Measurements from ENCODE around the gene LRRTM4.

Gene LRRTM4

DNA sequence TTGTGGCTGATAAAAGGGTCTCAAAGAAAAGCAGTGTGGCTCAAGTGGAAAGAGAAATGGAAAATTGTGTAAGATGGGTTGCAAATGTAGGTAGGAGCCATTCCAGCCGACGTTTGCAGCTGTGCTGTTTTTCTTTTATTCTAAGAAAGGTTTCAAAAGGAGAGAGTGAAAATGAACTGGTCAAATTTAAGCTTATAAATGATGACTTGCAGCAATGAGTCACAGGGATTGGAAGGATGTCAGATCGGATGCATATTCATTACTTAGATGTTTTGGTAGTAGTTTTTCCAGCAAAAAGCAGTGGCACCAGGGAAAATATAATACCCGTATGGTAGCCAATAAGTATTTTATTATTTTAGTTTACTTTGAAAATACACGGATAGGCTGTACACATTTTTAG lies 79.1 kb downstream of the LRRTM4 start:
- H3K4me3 ChIP-seq (ENCODE audit: low read length), result no peak overlapping the region
- no peak for DNase-seq (ENCODE audit: low read depth)
- TF ChIP-seq, protein P1, sequence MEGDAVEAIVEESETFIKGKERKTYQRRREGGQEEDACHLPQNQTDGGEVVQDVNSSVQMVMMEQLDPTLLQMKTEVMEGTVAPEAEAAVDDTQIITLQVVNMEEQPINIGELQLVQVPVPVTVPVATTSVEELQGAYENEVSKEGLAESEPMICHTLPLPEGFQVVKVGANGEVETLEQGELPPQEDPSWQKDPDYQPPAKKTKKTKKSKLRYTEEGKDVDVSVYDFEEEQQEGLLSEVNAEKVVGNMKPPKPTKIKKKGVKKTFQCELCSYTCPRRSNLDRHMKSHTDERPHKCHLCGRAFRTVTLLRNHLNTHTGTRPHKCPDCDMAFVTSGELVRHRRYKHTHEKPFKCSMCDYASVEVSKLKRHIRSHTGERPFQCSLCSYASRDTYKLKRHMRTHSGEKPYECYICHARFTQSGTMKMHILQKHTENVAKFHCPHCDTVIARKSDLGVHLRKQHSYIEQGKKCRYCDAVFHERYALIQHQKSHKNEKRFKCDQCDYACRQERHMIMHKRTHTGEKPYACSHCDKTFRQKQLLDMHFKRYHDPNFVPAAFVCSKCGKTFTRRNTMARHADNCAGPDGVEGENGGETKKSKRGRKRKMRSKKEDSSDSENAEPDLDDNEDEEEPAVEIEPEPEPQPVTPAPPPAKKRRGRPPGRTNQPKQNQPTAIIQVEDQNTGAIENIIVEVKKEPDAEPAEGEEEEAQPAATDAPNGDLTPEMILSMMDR (IDR thresholded peaks at IDR 0.05; ENCODE audit: insufficient read depth, low read depth, low read length, missing control alignments), result no peak

DNA sequence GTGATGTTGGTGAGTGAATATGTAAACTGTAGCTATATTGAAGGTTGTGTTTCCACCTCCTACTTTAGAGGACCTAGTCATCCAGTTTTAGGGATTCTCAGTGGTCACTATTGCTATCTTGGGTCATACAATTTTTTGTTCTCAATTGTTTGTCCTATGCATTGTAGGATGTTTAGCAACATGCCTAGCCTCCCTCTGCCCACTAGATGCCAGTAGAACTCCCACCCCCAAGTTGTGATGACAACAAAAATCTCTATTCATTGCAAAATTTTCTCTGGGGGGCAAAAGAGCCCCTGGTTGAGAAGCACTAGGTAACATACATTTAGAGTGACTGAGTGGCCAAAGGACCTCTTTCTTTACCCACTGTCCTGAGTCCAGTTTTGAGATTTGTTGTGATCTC lies 87.3 kb downstream of the LRRTM4 start:
- DNase-seq (ENCODE audit: low read depth), result no peak
- no peak overlapping the region for H3K4me3 ChIP-seq (ENCODE audit: low read length)
- TF ChIP-seq, protein P1 (IDR thresholded peaks at IDR 0.05; ENCODE audit: insufficient read depth, low read depth, low read length, missing control alignments), result no peak

DNA sequence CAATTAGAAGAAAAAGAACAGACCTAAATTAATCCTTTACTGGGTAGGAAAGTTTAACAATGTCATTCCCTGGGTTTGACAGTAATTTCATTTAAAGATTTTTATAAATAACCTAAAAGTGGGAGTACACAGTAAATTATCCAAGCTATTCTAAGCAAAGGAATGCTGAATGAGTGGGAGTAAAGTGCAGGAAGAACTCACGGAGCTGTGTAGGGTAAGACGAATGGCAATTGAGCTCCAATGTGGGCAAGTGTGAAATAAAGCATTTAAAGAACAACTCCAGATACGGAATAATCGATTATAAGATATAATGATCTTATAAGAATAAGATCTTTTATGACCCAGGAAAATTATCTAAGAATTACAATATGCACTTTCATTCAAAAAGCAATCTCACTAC lies 93.2 kb downstream of the LRRTM4 start:
- H3K4me3 ChIP-seq (ENCODE audit: low read length), result no peak overlapping the region
- TF ChIP-seq, protein P1 (IDR thresholded peaks at IDR 0.05; ENCODE audit: insufficient read depth, low read depth, low read length, missing control alignments), result no peak
- DNase-seq (ENCODE audit: low read depth), result no peak

DNA sequence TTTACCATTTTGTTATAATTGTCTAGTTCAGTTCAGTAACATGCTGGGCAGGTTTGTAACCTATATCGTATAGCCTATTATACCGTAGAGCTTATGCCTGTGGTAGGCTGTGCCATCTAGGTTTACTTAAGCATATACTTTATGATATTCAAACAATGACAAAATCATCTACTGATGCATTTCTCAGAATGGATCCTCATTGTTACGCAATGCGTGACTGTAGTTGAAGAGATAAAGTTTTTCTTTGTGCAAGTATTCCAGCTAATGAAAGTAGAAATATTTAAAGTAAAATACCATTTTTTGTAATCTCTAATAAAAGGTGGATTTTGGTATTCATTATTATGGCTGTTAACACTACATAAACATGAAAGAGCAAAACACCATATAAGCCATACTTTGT lies 100.2 kb downstream of the LRRTM4 start:
- TF ChIP-seq, protein P1 (IDR thresholded peaks at IDR 0.05; ENCODE audit: insufficient read depth, low read depth, low read length, missing control alignments), result no peak
- no peak for DNase-seq (ENCODE audit: low read depth)
- no peak overlapping the region for H3K4me3 ChIP-seq (ENCODE audit: low read length)

DNA sequence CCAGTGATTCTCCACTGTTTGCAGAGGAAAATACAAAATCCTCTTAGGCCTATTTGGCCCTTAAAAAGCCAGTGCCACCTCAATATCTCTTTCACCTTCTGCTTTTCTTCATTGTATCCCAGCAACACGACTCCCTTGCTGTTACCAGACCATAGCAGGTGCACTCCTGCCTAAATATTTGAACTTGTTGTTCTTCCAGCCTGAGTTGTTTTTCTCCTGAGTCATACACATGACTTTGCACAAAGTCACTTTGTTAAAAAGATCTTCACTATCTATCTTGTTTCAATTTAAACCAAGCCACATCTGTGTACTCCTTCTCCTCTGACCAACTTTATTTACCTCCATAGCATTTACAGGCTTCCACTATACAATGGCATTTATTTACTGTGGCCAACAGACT lies 103.6 kb downstream of the LRRTM4 start:
- no peak for DNase-seq (ENCODE audit: low read depth)
- TF ChIP-seq, protein P1 (IDR thresholded peaks at IDR 0.05; ENCODE audit: insufficient read depth, low read depth, low read length, missing control alignments), result no peak
- no peak overlapping the region for H3K4me3 ChIP-seq (ENCODE audit: low read length)

DNA sequence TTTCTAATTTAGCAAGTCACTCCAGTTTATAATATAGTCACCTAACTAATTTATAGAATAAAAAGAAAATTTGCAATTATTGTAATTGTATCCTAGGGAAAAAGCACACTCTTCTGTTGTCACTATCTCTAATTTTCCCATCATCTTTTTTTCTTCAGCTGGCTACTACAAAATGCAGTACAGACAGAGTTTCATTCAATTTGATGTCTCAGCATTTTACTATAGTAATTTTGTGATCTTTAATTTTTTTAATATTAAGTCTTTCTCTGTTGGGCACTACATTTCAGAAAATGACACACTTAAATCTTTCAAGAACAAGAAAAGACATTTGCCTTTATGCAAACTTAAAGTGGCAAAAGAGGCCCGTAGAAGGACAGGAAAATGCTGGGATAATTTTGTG lies 118.0 kb downstream of the LRRTM4 start:
- TF ChIP-seq, protein P1 (IDR thresholded peaks at IDR 0.05; ENCODE audit: insufficient read depth, low read depth, low read length, missing control alignments), result no peak

DNA sequence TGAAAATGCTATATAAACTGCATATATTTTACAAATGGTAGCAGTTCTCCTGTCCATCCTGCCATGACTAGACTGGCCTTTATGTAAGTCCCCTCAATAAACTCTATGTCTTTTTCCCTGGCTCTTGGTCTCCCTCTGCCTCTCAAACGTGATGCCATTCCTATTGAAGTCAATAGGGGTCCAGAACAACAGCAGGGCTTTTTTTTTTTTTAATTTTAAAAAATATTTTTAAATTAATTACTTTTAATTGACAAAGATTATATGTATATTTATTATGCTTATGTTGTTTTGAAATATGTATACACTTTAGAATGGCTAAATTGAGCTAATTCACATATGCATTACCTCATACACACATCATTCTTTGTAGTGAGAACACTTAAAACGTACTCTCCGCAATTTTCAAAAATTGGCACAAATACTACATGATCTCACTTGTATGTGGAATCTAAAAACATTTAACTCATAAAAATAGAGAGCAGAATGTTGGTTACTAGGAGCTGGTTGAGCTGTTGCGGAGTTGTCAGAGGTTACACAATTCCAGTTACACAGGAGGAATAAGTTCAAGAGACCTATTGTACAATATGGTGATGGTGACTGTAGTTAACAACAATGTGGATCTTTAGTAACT lies 123.1 kb downstream of the LRRTM4 start:
- no peak for DNase-seq (ENCODE audit: low read depth)
- H3K4me3 ChIP-seq (ENCODE audit: low read length), result no peak overlapping the region
- TF ChIP-seq, protein P1 (IDR thresholded peaks at IDR 0.05; ENCODE audit: insufficient read depth, low read depth, low read length, missing control alignments), result no peak

More for the DNA sequence above, 118.0 kb downstream of the LRRTM4 start:
- no peak overlapping the region for H3K4me3 ChIP-seq (ENCODE audit: low read length)
- DNase-seq (ENCODE audit: low read depth), result no peak

Measured in epithelial cell of esophagus (primary cell).